NCI-H345 (cell line): Measurements from ENCODE around the gene KCTD14.
"Not testable (repeated sequence)": the region's sequence is repeated elsewhere in the genome, so short reads cannot be mapped to it uniquely, and the experiment has no call there.

Source experiments
- DNase-seq: peaks from one replicate; lab custom pipeline; 2025; lab: John Stamatoyannopoulos, UW

KCTD14 gene

DNA sequence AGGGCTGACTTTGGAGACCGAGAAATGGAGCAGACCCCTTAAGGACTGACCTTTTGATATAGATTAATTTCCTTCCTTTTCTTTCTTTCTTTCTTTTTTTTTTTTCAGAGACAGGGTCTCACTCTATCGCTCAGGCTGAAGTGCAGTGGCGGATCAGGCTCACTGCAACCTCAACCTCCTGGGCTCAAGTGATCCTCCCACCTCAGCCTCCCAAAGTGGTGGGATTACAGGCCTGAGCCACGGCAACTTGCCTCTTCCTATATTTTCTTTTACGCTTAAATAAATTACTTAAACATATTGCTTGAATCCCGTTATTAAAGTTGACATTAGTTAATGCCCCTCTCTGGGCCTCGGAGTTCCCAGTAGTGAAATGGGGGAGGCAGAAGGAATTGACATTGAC is 350 bp upstream of the KCTD14 start:
- no peak for DNase-seq

DNA sequence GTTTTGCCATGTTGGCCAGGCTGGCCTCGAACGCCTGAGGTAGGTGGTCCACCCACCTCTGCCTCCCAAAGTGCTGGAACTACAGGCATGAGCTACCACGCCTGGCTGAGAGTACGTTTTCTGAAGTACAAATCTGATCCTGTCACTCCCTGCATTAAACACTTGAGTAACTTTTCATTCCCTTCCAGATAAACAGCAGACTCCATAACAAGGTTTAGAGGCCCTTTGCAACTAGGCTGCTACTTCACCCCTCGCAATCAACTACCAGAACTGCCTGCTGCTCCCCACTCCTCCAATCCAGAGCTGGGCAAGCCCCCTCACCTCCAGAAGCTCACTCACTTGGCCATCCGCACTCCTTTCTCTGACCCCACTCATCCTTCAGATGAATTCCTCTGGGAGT is 1.5 kb downstream of the KCTD14 start:
- DNase-seq: no peak

DNA sequence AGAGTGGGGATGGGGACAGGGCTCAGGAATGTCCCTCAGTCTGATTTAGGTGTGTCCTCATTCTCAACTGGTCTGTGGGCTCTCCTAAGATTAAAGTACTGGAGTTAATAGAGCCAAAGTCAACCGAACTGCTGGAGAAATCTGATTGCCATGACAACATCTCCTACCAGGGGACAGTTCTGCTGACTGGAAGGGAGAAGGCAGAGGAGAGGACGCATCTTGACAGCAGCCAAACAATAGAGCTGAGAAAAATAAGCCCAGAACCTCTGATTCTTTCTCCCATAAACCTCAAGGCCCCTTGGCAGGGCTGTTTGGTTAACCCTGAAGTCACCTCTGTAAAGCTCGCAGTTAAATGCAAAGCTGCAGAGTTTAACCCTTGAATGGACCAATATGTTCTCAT is 2.8 kb downstream of the KCTD14 start:
- no peak for DNase-seq

DNA sequence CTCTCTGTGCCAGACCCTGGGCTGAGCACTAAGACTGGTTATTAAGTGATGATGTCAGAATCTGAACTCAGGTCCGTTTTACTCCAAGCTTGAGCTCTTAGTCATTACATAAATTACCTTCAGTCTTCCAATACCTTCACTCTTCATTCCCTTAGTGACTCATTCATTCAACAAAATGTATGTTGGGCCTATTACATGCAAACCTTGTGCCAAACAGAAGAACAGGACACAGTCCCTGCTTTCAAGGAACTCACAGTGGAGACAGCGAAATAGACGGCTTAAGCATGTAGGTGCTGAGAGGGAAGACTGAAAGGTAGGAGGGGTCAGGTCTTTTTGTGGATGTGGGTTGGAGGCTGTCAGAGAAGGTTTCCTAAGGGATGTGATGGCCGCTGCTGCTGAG is 3.3 kb downstream of the KCTD14 start:
- DNase-seq: no peak

- no peak for DNase-seq
Observed at GRCh38 chr11:78015878-78016277, 7.2 kb downstream of the KCTD14 start.

- not testable (repeated sequence) for DNase-seq
Observed at GRCh38 chr11:78014937-78015520, 8.0 kb downstream of the KCTD14 start.

DNA sequence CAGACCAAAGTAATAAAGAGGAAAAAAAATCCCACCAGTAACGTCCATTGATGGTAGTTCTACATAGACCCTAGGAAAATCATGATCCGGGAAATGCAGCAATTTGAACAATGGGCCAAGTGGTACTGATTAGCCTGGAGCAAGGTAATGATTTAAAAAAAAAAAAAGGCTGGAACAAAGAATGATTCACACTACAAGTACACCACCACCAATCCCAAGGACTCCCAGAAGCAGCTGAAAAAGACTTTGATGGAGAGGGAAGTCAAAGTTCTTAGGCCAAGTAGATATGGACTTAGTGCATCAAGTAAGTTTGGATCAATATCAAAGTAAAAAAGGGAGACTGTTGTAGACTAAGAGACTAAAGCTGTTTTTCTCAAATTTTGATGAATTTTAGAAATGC is 11.8 kb downstream of the KCTD14 start:
- DNase-seq: no peak

GRCh38 chr11:78010755-78011154 is 12.3 kb downstream of the KCTD14 start:
- DNase-seq: no peak

GRCh38 chr11:78010304-78010703 is 12.8 kb downstream of the KCTD14 start:
- DNase-seq: no peak

GRCh38 chr11:78009062-78009461 is 14.0 kb downstream of the KCTD14 start:
- no peak for DNase-seq

- peak; percentile 75 for DNase-seq
Observed at GRCh38 chr11:78000193-78000592, 22.9 kb downstream of the KCTD14 start.

DNA sequence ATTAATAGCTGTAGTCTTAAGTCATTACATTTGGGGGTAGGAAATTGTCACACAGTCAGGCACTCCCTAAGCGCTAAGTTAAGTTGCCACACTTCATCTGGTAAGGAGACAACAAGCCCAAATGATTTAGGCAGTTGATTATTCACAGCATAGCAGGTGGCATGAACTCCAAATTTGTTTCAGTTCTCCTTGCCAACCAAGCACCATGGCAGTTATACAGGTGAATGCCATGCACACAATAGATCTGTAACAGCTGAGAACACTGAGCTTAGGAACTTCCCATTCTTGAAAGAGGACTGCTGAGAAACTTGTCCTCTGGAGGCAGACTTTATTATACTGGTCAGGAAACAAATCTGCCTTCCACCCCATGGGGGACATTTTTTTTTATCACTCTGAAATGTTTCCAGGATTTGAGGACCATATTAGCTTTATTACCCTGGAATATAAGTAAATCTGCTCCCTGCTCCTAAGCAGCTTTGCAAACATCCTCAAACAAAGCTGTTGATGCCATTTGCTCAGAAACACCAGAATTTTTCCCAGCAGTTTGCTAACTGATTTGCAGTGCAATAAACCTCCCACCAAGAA is 23.5 kb downstream of the KCTD14 start:
- DNase-seq: peak; percentile 44

DNA sequence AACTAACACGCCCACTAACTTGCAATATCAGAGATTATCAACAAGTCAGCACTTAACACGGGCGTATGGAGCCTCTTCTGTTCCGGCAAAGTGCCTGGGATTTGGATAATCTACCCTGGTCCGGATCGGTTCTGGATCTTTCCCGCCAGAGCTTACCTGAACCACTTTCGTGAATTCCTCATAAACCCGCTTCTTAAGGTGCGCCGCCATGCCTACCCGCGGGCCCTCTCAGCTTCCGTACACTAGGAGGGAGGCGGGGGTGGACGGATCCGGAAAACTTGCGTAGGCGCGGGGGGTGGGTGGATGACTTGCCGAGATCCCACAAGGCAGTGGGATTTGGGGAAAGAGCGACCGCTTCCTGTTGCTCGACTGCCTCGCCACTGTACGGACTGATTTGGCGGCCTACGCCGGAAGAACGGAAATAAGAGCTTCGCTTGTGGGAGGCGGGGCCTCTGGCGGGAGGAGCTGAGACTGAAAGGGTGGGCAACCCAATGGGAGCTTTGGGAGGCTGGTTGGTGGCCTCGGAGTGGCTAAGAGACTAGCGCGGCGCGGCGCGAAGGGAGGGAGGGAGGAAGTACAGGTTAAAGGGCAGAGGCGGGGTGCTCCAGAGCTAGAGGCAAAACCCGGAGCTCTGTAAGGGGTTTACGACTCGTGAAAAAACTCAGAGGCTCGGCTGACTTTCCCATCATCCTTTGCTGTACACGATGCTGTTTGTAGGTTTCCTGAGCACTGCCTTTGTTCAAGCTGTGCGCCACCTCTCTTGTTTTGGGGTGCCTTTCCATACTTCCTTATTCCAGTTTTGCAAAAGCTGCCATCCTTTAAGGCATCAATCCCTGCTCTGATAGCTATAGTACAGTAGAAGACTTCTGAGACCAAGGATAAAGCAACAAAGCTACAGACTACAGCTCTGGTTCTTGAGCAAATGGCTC is 28.4 kb downstream of the KCTD14 start, which contains the start of gene INTS4:
TSS of gene INTS4 (minus strand) at position 235 of the 929 bp plus-strand sequence. CDS start at position 210, 25 bp downstream.
- DNase-seq: peak; percentile 100

DNA sequence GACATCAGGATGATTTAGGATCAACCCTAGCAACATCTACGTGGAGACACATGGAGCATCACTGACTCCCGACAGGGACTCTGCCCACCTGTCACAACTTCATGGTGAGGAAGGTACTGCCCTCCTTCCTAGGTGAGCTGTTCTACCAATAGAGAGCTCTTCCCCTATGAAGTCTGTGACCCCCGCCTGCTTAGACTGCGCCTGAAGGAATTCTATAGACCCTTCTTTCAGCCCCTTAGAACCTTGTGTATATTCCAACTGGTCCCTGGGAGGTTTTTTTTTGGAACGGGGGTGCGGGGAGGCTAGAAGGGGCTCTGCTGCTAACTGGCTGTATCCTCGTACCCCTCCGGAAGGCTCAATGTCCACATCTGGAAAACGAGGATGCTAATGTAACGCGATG is 29.2 kb downstream of the KCTD14 start:
- no peak for DNase-seq

DNA sequence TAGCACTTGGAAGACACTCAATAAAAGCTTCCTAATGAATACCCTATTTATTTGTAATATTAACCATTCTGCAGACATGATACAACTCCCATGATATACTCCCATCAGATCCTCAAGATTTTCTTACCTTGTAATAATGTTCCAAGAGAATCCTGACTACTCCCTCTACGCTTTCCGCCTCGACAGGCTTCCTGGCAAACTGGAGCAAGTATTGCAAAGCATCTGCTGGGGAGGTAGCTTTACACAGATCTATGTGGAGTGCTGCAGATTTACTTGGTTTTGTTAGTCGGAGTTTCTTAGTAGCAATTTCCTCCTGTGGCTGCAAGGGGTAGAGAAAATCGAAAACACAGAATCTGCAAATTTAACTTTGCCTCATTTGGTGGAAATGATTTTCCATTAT is 32.1 kb downstream of the KCTD14 start:
- DNase-seq: no peak

- DNase-seq: not testable (repeated sequence)
Observed at GRCh38 chr11:77986456-77986855, 36.6 kb downstream of the KCTD14 start.

- no peak for DNase-seq
Observed at GRCh38 chr11:77981346-77981947, 41.6 kb downstream of the KCTD14 start.

GRCh38 chr11:77968337-77968736 is 54.7 kb downstream of the KCTD14 start:
- DNase-seq: no peak

- peak; percentile 13 for DNase-seq
Observed at GRCh38 chr11:77967753-77968152, 55.3 kb downstream of the KCTD14 start.

- no peak for DNase-seq
Observed at GRCh38 chr11:77967121-77967520, 56.0 kb downstream of the KCTD14 start.

GRCh38 chr11:77966338-77966737 is 56.7 kb downstream of the KCTD14 start:
- no peak for DNase-seq
